ENCODE data around the gene SMIM26. TPM values are rescaled to one million over a fixed set of nuclear protein-coding genes. Genes with fewer than 3 reads are reported as not detected.

The SMIM26 gene
- total and polyA plus RNA-seq, 2 of the 13 experiments (the other 11 are each of a cell fraction or from before 2014, with no cell fraction given), result 214 to 249 TPM

DNA sequence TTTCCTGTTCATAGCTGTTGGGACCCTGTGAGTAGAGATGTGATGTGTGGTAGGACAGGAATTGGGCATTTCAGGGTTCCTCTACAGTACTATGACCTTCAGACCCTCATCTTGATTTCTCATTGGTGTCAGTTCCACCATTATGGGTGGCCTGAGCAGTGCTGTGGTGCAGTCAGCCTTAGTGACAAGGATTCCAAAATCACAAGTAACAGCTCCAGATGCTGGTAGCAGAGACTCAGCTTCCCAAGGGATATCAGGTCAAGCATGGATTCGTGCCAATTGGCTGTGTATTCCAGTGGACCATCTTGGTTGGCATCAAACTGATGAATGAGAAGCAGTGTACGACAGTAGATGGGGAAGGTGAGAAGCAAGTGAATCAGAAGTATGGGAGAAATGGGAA lies 3.8 kb downstream of the SMIM26 start:
- no peaks in the 10 kb centered on the region; a peak in 1 of 5 replicates for H3K27me3 ChIP-seq (ENCODE audit: control insufficient read depth in 1 of 2, insufficient read depth in 2 of 2, low read length in 2 of 2)
- TF ChIP-seq RBM22 (optimal IDR thresholded peaks at IDR 0.05; ENCODE audit: low read length) (peak; percentile 68), ZSCAN31 (CRISPR knock-in tag; IDR thresholded peaks at IDR 0.05; ENCODE audit: low read depth) (no peak), ZNF615 (CRISPR knock-in tag; IDR thresholded peaks at IDR 0.05; ENCODE audit: borderline replicate concordance) (0 out of 2 replicates have a peak, but pooled peaks have one; percentile 52), ZNF841 (CRISPR knock-in tag; IDR thresholded peaks at IDR 0.05; ENCODE audit: borderline replicate concordance) (no peak)
- TF ChIP-seq, protein P1, sequence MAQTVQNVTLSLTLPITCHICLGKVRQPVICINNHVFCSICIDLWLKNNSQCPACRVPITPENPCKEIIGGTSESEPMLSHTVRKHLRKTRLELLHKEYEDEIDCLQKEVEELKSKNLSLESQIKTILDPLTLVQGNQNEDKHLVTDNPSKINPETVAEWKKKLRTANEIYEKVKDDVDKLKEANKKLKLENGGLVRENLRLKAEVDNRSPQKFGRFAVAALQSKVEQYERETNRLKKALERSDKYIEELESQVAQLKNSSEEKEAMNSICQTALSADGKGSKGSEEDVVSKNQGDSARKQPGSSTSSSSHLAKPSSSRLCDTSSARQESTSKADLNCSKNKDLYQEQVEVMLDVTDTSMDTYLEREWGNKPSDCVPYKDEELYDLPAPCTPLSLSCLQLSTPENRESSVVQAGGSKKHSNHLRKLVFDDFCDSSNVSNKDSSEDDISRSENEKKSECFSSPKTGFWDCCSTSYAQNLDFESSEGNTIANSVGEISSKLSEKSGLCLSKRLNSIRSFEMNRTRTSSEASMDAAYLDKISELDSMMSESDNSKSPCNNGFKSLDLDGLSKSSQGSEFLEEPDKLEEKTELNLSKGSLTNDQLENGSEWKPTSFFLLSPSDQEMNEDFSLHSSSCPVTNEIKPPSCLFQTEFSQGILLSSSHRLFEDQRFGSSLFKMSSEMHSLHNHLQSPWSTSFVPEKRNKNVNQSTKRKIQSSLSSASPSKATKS (CRISPR knock-in tag; IDR thresholded peaks at IDR 0.05), result no peak
- H3K27ac ChIP-seq (ENCODE audit: extremely low read length, insufficient read depth, low read length), result no peak overlapping the region
- peaks cover 24% of the 10 kb centered on the region for H3K79me2 ChIP-seq (ENCODE audit: insufficient read depth, low read length)
- 96% methylated on average over 2 of the region's 2 CpGs for WGBS (ENCODE audit: low lambda C conversion rate)
- ATAC-seq, result no peak
- no peak overlapping the region for H3K4me3 ChIP-seq (replicated peaks in 1 of 3; ENCODE audit: insufficient read depth in 1 of 3, low read depth in 2 of 3, low read length in 3 of 3)
- POLR2A ChIA-PET, result interaction anchor here (1.8 kb wide), 1 partner anchor 14 kb away, joined by 15 read pairs; no protein-coding TSS in a partner anchor
- no peaks in the 10 kb centered on the region for H4K20me1 ChIP-seq (ENCODE audit: insufficient read depth, low read length)
- no peak overlapping the region for H3K9ac ChIP-seq (ENCODE audit: insufficient read depth, low read depth, low read length)
- FAIRE-seq, result no peak
- H3K9me3 ChIP-seq (ENCODE audit: low read length), result no peaks in the 10 kb centered on the region
- DNase-seq (ENCODE audit: low spot score), result no peak
- H3K36me3 ChIP-seq (replicated peaks in 1 of 2; ENCODE audit: control insufficient read depth in 1 of 2, insufficient read depth in 2 of 2, low read length in 2 of 2), result peaks cover 0 to 12% of the 10 kb centered on the region in 2 experiments; a peak in 1 of 5 replicates
- no peak overlapping the region for H3K4me2 ChIP-seq (ENCODE audit: low read depth, low read length)
- CTCF ChIA-PET (ENCODE audit: low intra/inter-chr PET ratio, low total read pairs), result no interaction called here
- H3K4me1 ChIP-seq (ENCODE audit: insufficient read depth, low read length), result peaks cover 31% of the 10 kb centered on the region
- BruUV-seq (replicated peaks), result no TSS peak
- in situ Hi-C loops (cut with HindIII; ENCODE audit: extremely low pct_ligation_motif_present, low pct_unique_long_range_greater_than_20kb) (no loop called here), intact Hi-C loops (cut with micrococcal nuclease; ENCODE audit: unreplicated experiment) (no loop called here)
- no peak overlapping the region for H2AFZ ChIP-seq (ENCODE audit: low read length)

DNA sequence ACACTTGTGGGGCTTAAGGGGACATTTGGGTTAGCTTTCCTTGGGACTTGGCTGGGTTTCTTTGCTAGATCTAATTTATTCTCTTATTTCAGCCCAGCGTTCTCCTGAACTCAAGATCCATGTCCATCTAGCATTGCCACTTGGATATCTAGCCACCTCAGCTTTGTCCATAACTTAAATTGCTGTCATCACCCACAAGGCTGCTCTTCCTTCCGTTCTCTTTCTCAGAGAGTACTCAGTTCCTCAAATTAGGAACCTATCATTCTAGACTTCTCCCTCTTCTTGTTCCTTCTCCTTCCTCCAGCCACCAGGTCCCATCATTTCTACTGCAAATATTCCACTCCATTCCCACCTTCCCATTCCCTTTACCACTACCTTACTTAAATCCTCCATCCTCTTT lies 4.3 kb downstream of the SMIM26 start:
- BruUV-seq (replicated peaks), result no TSS peak

More for the DNA sequence above, 4.3 kb downstream of the SMIM26 start:
- CTCF ChIA-PET (ENCODE audit: low intra/inter-chr PET ratio, low total read pairs), result no interaction called here
- in situ Hi-C loops (cut with HindIII; ENCODE audit: extremely low pct_ligation_motif_present, low pct_unique_long_range_greater_than_20kb) (no loop called here), intact Hi-C loops (cut with micrococcal nuclease; ENCODE audit: unreplicated experiment) (no loop called here)
- Histone ChIP-seq H3K9ac (ENCODE audit: insufficient read depth, low read depth, low read length) (no peak overlapping the region), H3K27ac (ENCODE audit: extremely low read length, insufficient read depth, low read length) (no peak overlapping the region), H3K79me2 (ENCODE audit: insufficient read depth, low read length) (peaks cover 23% of the 10 kb centered on the region), H3K9me3 (ENCODE audit: low read length) (no peaks in the 10 kb centered on the region), H3K36me3 (replicated peaks in 1 of 2; ENCODE audit: control insufficient read depth in 1 of 2, insufficient read depth in 2 of 2, low read length in 2 of 2) (peaks cover 0 to 12% of the 10 kb centered on the region in 2 experiments; a peak in 1 of 5 replicates), H2AFZ (ENCODE audit: low read length) (no peak overlapping the region), H3K4me1 (ENCODE audit: insufficient read depth, low read length) (peaks cover 28% of the 10 kb centered on the region), H3K27me3 (ENCODE audit: control insufficient read depth in 1 of 2, insufficient read depth in 2 of 2, low read length in 2 of 2) (no peaks in the 10 kb centered on the region; a peak in 1 of 5 replicates), H3K4me3 (replicated peaks in 1 of 3; ENCODE audit: insufficient read depth in 1 of 3, low read depth in 2 of 3, low read length in 3 of 3) (no peak overlapping the region), H3K4me2 (ENCODE audit: low read depth, low read length) (no peak overlapping the region), H4K20me1 (ENCODE audit: insufficient read depth, low read length) (no peaks in the 10 kb centered on the region)
- FAIRE-seq (no peak), ATAC-seq (no peak), DNase-seq (ENCODE audit: low spot score) (no peak)
- no peak for TF ChIP-seq NFE2 (CRISPR knock-in tag; IDR thresholded peaks at IDR 0.05)
- TF ChIP-seq, protein P2, sequence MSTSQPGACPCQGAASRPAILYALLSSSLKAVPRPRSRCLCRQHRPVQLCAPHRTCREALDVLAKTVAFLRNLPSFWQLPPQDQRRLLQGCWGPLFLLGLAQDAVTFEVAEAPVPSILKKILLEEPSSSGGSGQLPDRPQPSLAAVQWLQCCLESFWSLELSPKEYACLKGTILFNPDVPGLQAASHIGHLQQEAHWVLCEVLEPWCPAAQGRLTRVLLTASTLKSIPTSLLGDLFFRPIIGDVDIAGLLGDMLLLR (CRISPR knock-in tag; IDR thresholded peaks at IDR 0.05), result no peak
- no peak for TF ChIP-seq TOE1 (CRISPR knock-in tag; IDR thresholded peaks at IDR 0.05)
- TF ChIP-seq POLR2AphosphoS5 (IDR thresholded peaks at IDR 0.05; ENCODE audit: low read depth, low read length), result no peak
- no peak for TF ChIP-seq ZNF260 (CRISPR knock-in tag; IDR thresholded peaks at IDR 0.05; ENCODE audit: borderline replicate concordance, low read depth)
- TF ChIP-seq MTF2 (CRISPR knock-in tag; IDR thresholded peaks at IDR 0.05; ENCODE audit: borderline replicate concordance), result no peak
- WGBS (ENCODE audit: low lambda C conversion rate), result 97% methylated on average over 2 of the region's 2 CpGs
- POLR2A ChIA-PET, result interaction anchor here (1.3 to 1.8 kb wide), 2 partner anchors 14 to 64 kb away, joined by 7 to 15 read pairs; partner anchors contain the start of gene SEC23B

All from HepG2 (cell line).